ENCODE data around the gene SGPL1.

GRCh38 chr10:70901276-70901878 is 85.6 kb downstream of the SGPL1 start:
- no peak for TF ChIP-seq POLR2AphosphoS5 (IDR thresholded peaks at IDR 0.05)
- no peak for TF ChIP-seq CTCF (IDR thresholded peaks at IDR 0.05; ENCODE audit: poor library complexity, severe bottlenecking)
- TF ChIP-seq RAD21 (conservative IDR thresholded peaks at IDR 0.05) = no peak
- TF ChIP-seq EP300 (conservative IDR thresholded peaks at IDR 0.05; ENCODE audit: poor library complexity, severe bottlenecking) = no peak

Data from neural cell (in vitro differentiated cells).